HG03442 (cell line): Measurements from ENCODE around the gene NFIL3.

Experiments
- ATAC-seq: cut with Tn5 transposase; IDR thresholded peaks from one replicate; pipeline ENCODE4 v1.9.1; 2021; ENCODE audit warnings: mild to moderate bottlenecking, moderate library complexity; ENCODE audit not compliant: unreplicated experiment

NFIL3 gene

GRCh38 chr9:91422758-91423711 lies 597 bp downstream of the NFIL3 start:
- ATAC-seq = peak; percentile 36

- no peak for ATAC-seq
Measured at GRCh38 chr9:91421971-91422757, 1.5 kb downstream of the NFIL3 start.

GRCh38 chr9:91421128-91421765 lies 2.4 kb downstream of the NFIL3 start:
- ATAC-seq = no peak

- no peak for ATAC-seq
Measured at GRCh38 chr9:91420501-91421127, 3.0 kb downstream of the NFIL3 start.

GRCh38 chr9:91419222-91420191 lies 4.1 kb downstream of the NFIL3 start:
- no peak for ATAC-seq

GRCh38 chr9:91418215-91418610 lies 5.4 kb downstream of the NFIL3 start:
- no peak for ATAC-seq

GRCh38 chr9:91417602-91418214 lies 5.9 kb downstream of the NFIL3 start:
- ATAC-seq = no peak

GRCh38 chr9:91416096-91416712 lies 7.4 kb downstream of the NFIL3 start:
- ATAC-seq = no peak

- ATAC-seq = peak; percentile 92
Measured at GRCh38 chr9:91415290-91415689, 8.3 kb downstream of the NFIL3 start.

- ATAC-seq = no peak
Measured at GRCh38 chr9:91412941-91413340, 10.7 kb downstream of the NFIL3 start.

- no peak for ATAC-seq
Measured at GRCh38 chr9:91411096-91411771, 12.4 kb downstream of the NFIL3 start.

GRCh38 chr9:91410161-91410560 lies 13.5 kb downstream of the NFIL3 start:
- ATAC-seq = no peak

GRCh38 chr9:91408475-91408874 lies 15.2 kb downstream of the NFIL3 start:
- no peak for ATAC-seq

- no peak for ATAC-seq
Measured at GRCh38 chr9:91407580-91408318, 15.9 kb downstream of the NFIL3 start.

- no peak for ATAC-seq
Measured at GRCh38 chr9:91405343-91406077, 18.1 kb downstream of the NFIL3 start.

GRCh38 chr9:91403665-91404543 lies 19.7 kb downstream of the NFIL3 start:
- no peak for ATAC-seq
